Neural progenitor cell (in vitro differentiated cells): ENCODE results near the gene HSPB1.

Experiments
- CTCF ChIP-seq: fragments of 200-600 bp; sonication (generic); IDR thresholded peaks from 2 replicates; pipeline ENCODE4 v1.5.1; 2017; ENCODE audit warnings: antibody characterized with exemption, mild to moderate bottlenecking
- EZH2 ChIP-seq: fragments of 200-600 bp; sonication (generic); IDR thresholded peaks from 2 replicates; pipeline ENCODE4 v1.6.1; 2017; ENCODE audit warnings: antibody characterized with exemption, mild to moderate bottlenecking, moderate library complexity
- EZH2phosphoT487 ChIP-seq: fragments of 200-600 bp; sonication (generic); IDR thresholded peaks from 2 replicates; pipeline ENCODE4 v1.6.1; 2017; ENCODE audit warnings: antibody characterized with exemption

- no peak for TF ChIP-seq CTCF
- TF ChIP-seq EZH2, result no peak
- TF ChIP-seq EZH2phosphoT487, result no peak
These were observed 27.0 kb downstream of the HSPB1 start for GRCh38 chr7:76329479-76329878.
